Kidney (tissue), 14 donors: ENCODE data around the gene DISC1. TPM values are rescaled to one million over a fixed set of nuclear protein-coding genes. Genes with fewer than 3 reads are reported as not detected.

ENCODE experiments used
- DNase-seq, 5 donors: peaks; one replicate each; pipeline ENCODE4 v3.0.0-alpha.2; 2013 to 2020
- FAIRE-seq: peaks from 2 replicates; lab custom pipeline; 2012; peaks lifted over from hg19 to GRCh38; lab: Jason Lieb, UNC
- H3K27ac ChIP-seq, 2 donors: one replicate each; pipeline ENCODE4 v1.7.0; 2013; ENCODE audit warnings: low read depth in 2 of 2, low read length in 2 of 2, inconsistent platforms in 1 of 2
- H3K27me3 ChIP-seq: one replicate; pipeline ENCODE4 v1.7.1; 2013; ENCODE audit warnings: low read length, inconsistent platforms; ENCODE audit not compliant: control insufficient read depth, insufficient read depth
- H3K36me3 ChIP-seq, 3 donors: one replicate each; pipeline versions ENCODE4 v1.7.0 to v1.7.1; 2013; ENCODE audit warnings: low read length in 3 of 3, control low read depth in 1 of 3, inconsistent platforms in 1 of 3; ENCODE audit not compliant: insufficient read depth in 3 of 3, control insufficient read depth in 2 of 3
- H3K4me1 ChIP-seq, 3 donors: one replicate each; pipeline versions ENCODE4 v1.7.0 to v1.7.1; 2013; ENCODE audit warnings: low read length in 3 of 3, inconsistent platforms in 1 of 3, low read depth in 1 of 3; ENCODE audit not compliant: control insufficient read depth in 2 of 3, insufficient read depth in 2 of 3
- H3K4me3 ChIP-seq, 3 donors: one replicate each; pipeline versions ENCODE4 v1.7.0 to v1.8.1; 2013; ENCODE audit warnings: low read length in 3 of 3, control low read depth in 1 of 3, inconsistent platforms in 1 of 3
- H3K9ac ChIP-seq, 3 donors: one replicate each; pipeline versions ENCODE4 v1.7.0 to v1.7.1; 2013; ENCODE audit warnings: low read length in 3 of 3, control low read depth in 1 of 3, inconsistent platforms in 1 of 3
- H3K9me3 ChIP-seq, 3 donors: one replicate each; pipeline versions ENCODE4 v1.7.0 to v1.7.1; 2013; ENCODE audit warnings: low read length in 3 of 3, control low read depth in 1 of 3, inconsistent platforms in 1 of 3; ENCODE audit not compliant: control insufficient read depth in 2 of 3, insufficient read depth in 1 of 3
- intact Hi-C: fragments of 100-400 bp; cut with DNase I; formaldehyde crosslinking; loops from one replicate; pipeline ENCODE4 v1.11.1; 2022
- polyA plus RNA-seq: library from polyadenylated mRNA; stranded (reverse); fragments of 350-450 nt; fragmentation: Illumina TruSeq; extraction: RNeasy Lipid Tissue Mini Kit (QIAGEN cat#74804); gene quantifications from one replicate; pipeline ENCODE4 v1.2.3, GENCODE V29; 2014; ENCODE audit warnings: low read depth, low replicate concordance; ENCODE audit not compliant: insufficient read depth
- total RNA-seq: library from RNA; stranded (reverse); fragmentation: NEBNext Ultra II Directional; extraction: Animal tissue kit (Norgen Biotek cat#: 25700); gene quantifications from one replicate; pipeline ENCODE4 v1.2.1, GENCODE V29; 2021
- TF ChIP-seq, protein P1 (sequence below): IDR thresholded peaks from 3 replicates; pipeline ENCODE4 v1.5.1; 2012; ENCODE audit warnings: mild to moderate bottlenecking, moderate library complexity, borderline replicate concordance; ENCODE audit not compliant: insufficient read depth; ENCODE audit errors: extremely low read depth
- donor health status: control.
- donor health status: control.
- donor health status: control.
- donor health status: control.
- donor health status: control.
- donor health status: DM: yes; HTN: yes; CAD: no.
- donor health status: Normal renal cell carcinoma (clear cell type).

Gene DISC1
- total and polyA plus RNA-seq, 2 donors from 2014 or later: 0.80 to 15.9 TPM

DNA sequence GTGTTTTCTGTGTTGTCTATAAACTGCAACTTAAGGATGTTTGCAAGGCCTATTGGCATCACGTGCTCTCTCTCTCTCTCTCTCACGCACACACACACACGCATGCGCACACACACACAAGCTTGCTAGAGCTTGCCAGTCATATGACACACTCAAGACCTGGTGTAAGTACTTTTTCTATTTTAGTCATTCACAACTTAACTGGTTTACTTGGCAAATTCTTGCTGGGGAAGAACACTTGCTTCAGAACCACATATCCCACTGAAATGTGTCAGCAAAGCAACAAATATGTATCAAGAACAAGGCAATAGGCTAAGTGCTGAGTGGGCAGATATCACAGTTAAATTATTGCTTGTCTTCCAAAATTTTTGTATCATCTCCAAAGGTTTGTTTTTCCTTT, 107.8 kb downstream of the DISC1 start:
- TF ChIP-seq, protein P1, sequence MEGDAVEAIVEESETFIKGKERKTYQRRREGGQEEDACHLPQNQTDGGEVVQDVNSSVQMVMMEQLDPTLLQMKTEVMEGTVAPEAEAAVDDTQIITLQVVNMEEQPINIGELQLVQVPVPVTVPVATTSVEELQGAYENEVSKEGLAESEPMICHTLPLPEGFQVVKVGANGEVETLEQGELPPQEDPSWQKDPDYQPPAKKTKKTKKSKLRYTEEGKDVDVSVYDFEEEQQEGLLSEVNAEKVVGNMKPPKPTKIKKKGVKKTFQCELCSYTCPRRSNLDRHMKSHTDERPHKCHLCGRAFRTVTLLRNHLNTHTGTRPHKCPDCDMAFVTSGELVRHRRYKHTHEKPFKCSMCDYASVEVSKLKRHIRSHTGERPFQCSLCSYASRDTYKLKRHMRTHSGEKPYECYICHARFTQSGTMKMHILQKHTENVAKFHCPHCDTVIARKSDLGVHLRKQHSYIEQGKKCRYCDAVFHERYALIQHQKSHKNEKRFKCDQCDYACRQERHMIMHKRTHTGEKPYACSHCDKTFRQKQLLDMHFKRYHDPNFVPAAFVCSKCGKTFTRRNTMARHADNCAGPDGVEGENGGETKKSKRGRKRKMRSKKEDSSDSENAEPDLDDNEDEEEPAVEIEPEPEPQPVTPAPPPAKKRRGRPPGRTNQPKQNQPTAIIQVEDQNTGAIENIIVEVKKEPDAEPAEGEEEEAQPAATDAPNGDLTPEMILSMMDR: no peak
- no peak overlapping the region for H3K4me3 ChIP-seq
- no peaks in the 10 kb centered on the region for H3K4me1 ChIP-seq
- intact Hi-C loops: no loop called here
- H3K9ac ChIP-seq: no peak overlapping the region
- DNase-seq (no peak), FAIRE-seq (no peak)
- no peaks in the 10 kb centered on the region for H3K27me3 ChIP-seq
- no peaks in the 10 kb centered on the region for H3K9me3 ChIP-seq
- no peaks in the 10 kb centered on the region for H3K36me3 ChIP-seq
- H3K27ac ChIP-seq: no peak overlapping the region

DNA sequence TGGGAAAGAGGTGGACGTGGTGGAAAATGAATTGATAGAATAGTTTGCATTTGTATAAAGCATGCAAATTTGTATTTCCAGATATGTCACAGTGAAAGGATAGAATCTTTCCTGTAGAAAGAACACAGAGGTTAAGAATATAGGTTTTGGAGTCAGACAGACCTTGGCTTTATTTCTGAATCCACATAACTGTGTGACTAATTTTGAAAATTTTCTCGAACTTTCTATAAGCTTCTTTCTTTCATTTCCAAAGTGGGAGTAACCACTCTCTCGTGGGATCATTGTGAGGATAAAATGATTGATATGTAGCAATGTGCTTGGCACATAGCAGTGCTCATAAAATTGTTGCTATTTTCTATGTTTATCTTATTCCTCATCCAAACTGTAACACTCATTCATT, 108.8 kb downstream of the DISC1 start:
- Histone ChIP-seq H3K4me3 (no peak overlapping the region), H3K9ac (no peak overlapping the region), H3K36me3 (no peaks in the 10 kb centered on the region), H3K27me3 (no peaks in the 10 kb centered on the region), H3K27ac (no peak overlapping the region), H3K9me3 (no peaks in the 10 kb centered on the region), H3K4me1 (no peaks in the 10 kb centered on the region)
- TF ChIP-seq, protein P1: no peak
- DNase-seq: no peak
- no peak for FAIRE-seq
- intact Hi-C loops: no loop called here

DNA sequence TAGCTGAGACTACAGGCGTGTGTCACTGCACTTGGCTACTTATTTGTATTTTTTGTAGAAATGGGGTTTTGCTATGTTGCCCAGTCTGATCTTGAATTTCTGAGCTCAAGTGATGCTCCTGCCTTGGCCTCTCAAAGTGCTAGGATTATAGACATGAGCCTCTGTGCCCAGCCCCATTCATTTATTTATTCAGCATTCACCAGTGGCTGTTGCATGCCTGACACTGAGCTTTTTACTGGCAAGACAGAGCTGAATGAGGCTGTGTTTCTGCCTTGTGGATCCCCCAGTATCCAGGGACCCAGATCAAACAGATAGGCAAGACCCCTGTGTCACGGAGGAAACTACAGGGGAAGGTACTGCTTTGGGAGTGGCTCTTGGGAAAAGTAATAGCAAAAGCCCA, 109.4 kb downstream of the DISC1 start:
- intact Hi-C loops: no loop called here
- H3K27ac ChIP-seq: no peak overlapping the region
- no peaks in the 10 kb centered on the region for H3K9me3 ChIP-seq
- H3K4me1 ChIP-seq: no peaks in the 10 kb centered on the region
- no peaks in the 10 kb centered on the region for H3K36me3 ChIP-seq
- DNase-seq: no peak
- no peak overlapping the region for H3K9ac ChIP-seq
- no peaks in the 10 kb centered on the region for H3K27me3 ChIP-seq
- TF ChIP-seq, protein P1: no peak
- no peak for FAIRE-seq
- H3K4me3 ChIP-seq: no peak overlapping the region

DNA sequence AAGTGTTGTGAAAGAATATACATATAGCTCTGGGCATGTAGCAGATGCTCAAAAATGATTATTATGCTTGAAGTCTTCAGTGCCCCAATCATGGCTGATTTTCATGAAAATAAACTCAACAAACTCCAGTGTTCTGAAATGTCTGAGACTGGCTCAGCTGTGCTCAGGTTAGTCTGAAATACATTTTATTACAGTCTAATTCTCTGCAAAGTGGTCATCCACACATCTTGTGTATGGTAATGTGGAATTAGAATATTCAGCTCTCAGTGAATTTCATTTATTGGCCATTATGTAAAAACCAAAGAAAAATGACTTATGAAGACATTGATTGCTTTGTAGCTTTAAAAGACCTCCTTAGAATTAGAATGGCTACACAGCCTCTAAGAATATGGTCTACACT, 109.9 kb downstream of the DISC1 start:
- Histone ChIP-seq H3K36me3 (no peaks in the 10 kb centered on the region), H3K4me3 (no peak overlapping the region), H3K27ac (no peak overlapping the region), H3K9ac (no peak overlapping the region), H3K4me1 (no peaks in the 10 kb centered on the region), H3K27me3 (no peaks in the 10 kb centered on the region), H3K9me3 (no peaks in the 10 kb centered on the region)
- DNase-seq (no peak), FAIRE-seq (no peak)
- TF ChIP-seq, protein P1: no peak
- intact Hi-C loops: no loop called here
